Neural cell (in vitro differentiated cells): ENCODE data around the gene FIBCD1.

ENCODE experiments used
- EP300 ChIP-seq: fragments of 450-650 bp; conservative IDR thresholded peaks from 2 replicates; pipeline ENCODE4 v1.6.1; 2014; ENCODE audit warnings: antibody characterized with exemption, mild to moderate bottlenecking, moderate library complexity; ENCODE audit not compliant: poor library complexity, severe bottlenecking
- EZH2 ChIP-seq: fragments of 200-600, 300-800 bp; shearing (Covaris generic), sonication (generic); IDR thresholded peaks from 2 replicates; pipeline ENCODE4 v1.6.1; 2014; ENCODE audit warnings: antibody characterized with exemption, low read length, borderline replicate concordance, mild to moderate bottlenecking; ENCODE audit not compliant: insufficient read depth, poor library complexity, severe bottlenecking
- MXI1 ChIP-seq: fragments of 450-650 bp; conservative IDR thresholded peaks from 2 replicates; pipeline ENCODE4 v1.6.1; 2014; ENCODE audit warnings: antibody characterized with exemption, mild to moderate bottlenecking; ENCODE audit not compliant: poor library complexity, severe bottlenecking
- POLR2AphosphoS5 ChIP-seq: IDR thresholded peaks from 2 replicates; pipeline ENCODE4 v1.6.1; 2012
- RAD21 ChIP-seq: fragments of 450-650 bp; conservative IDR thresholded peaks from 2 replicates; pipeline ENCODE4 v1.6.1; 2014; ENCODE audit warnings: antibody characterized with exemption, mild to moderate bottlenecking, moderate library complexity
- SMC3 ChIP-seq: fragments of 450-650 bp; conservative IDR thresholded peaks from 2 replicates; pipeline ENCODE4 v1.6.1; 2014; ENCODE audit warnings: antibody characterized with exemption, mild to moderate bottlenecking, moderate library complexity; ENCODE audit not compliant: poor library complexity
- TAF1 ChIP-seq: IDR thresholded peaks from 2 replicates; pipeline ENCODE4 v1.6.1; 2012; ENCODE audit warnings: low read depth
- TF ChIP-seq, protein P1 (sequence below): fragments of 450-650 bp; IDR thresholded peaks from 2 replicates; pipeline ENCODE4 v1.5.1; 2014; ENCODE audit warnings: antibody characterized with exemption, mild to moderate bottlenecking, moderate library complexity; ENCODE audit not compliant: poor library complexity, severe bottlenecking
- TF ChIP-seq, protein P2 (sequence below): IDR thresholded peaks from 2 replicates; pipeline ENCODE4 v1.6.1; 2012; ENCODE audit warnings: borderline replicate concordance

DNA sequence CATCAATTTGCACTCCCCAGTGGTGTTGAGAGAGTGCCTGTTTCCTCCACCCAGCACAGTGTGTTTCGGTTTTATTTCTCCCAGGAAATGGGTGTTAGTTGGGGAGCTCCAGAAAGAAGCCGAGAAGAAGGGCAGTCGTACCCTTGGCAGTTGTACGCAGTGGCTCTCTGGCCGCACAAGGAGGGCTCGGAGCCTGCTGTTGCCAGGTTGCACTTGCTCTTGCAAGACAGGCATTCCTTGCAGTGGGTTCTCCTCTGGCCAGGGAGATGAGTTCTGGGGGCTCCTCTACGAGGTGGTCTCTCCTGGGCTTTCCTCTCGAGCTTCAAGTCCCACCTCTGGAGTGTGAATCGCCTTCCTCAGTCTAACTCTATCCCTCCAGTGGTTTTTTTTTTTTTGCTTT is 71.5 kb downstream of the FIBCD1 start:
- TF ChIP-seq, protein P1, sequence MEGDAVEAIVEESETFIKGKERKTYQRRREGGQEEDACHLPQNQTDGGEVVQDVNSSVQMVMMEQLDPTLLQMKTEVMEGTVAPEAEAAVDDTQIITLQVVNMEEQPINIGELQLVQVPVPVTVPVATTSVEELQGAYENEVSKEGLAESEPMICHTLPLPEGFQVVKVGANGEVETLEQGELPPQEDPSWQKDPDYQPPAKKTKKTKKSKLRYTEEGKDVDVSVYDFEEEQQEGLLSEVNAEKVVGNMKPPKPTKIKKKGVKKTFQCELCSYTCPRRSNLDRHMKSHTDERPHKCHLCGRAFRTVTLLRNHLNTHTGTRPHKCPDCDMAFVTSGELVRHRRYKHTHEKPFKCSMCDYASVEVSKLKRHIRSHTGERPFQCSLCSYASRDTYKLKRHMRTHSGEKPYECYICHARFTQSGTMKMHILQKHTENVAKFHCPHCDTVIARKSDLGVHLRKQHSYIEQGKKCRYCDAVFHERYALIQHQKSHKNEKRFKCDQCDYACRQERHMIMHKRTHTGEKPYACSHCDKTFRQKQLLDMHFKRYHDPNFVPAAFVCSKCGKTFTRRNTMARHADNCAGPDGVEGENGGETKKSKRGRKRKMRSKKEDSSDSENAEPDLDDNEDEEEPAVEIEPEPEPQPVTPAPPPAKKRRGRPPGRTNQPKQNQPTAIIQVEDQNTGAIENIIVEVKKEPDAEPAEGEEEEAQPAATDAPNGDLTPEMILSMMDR: no peak
- no peak for TF ChIP-seq EZH2
- no peak for TF ChIP-seq EP300
- no peak for TF ChIP-seq POLR2AphosphoS5
- TF ChIP-seq, protein P2, sequence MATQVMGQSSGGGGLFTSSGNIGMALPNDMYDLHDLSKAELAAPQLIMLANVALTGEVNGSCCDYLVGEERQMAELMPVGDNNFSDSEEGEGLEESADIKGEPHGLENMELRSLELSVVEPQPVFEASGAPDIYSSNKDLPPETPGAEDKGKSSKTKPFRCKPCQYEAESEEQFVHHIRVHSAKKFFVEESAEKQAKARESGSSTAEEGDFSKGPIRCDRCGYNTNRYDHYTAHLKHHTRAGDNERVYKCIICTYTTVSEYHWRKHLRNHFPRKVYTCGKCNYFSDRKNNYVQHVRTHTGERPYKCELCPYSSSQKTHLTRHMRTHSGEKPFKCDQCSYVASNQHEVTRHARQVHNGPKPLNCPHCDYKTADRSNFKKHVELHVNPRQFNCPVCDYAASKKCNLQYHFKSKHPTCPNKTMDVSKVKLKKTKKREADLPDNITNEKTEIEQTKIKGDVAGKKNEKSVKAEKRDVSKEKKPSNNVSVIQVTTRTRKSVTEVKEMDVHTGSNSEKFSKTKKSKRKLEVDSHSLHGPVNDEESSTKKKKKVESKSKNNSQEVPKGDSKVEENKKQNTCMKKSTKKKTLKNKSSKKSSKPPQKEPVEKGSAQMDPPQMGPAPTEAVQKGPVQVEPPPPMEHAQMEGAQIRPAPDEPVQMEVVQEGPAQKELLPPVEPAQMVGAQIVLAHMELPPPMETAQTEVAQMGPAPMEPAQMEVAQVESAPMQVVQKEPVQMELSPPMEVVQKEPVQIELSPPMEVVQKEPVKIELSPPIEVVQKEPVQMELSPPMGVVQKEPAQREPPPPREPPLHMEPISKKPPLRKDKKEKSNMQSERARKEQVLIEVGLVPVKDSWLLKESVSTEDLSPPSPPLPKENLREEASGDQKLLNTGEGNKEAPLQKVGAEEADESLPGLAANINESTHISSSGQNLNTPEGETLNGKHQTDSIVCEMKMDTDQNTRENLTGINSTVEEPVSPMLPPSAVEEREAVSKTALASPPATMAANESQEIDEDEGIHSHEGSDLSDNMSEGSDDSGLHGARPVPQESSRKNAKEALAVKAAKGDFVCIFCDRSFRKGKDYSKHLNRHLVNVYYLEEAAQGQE: no peak
- no peak for TF ChIP-seq SMC3
- no peak for TF ChIP-seq TAF1
- TF ChIP-seq RAD21: no peak
- TF ChIP-seq MXI1: no peak
